SU-DHL-6 (cell line): ENCODE measurements around the gene CR1L.

Experiments used
- EZH2phosphoT487 ChIP-seq: fragments of 200-600 bp; sonication (generic), shearing (Covaris generic); conservative IDR thresholded peaks from 2 replicates; pipeline ENCODE4 v1.6.1; 2018; ENCODE audit warnings: mild to moderate bottlenecking, antibody characterized with exemption, low read length, moderate library complexity, mixed read lengths
- TF ChIP-seq, protein P1 (sequence below): fragments of 200-600 bp; sonication (generic); IDR thresholded peaks from one replicate; pipeline ENCODE4 v1.5.1; 2017; ENCODE audit warnings: antibody characterized with exemption, mild to moderate bottlenecking, low read length, moderate library complexity; ENCODE audit not compliant: insufficient read depth, poor library complexity, severe bottlenecking

DNA sequence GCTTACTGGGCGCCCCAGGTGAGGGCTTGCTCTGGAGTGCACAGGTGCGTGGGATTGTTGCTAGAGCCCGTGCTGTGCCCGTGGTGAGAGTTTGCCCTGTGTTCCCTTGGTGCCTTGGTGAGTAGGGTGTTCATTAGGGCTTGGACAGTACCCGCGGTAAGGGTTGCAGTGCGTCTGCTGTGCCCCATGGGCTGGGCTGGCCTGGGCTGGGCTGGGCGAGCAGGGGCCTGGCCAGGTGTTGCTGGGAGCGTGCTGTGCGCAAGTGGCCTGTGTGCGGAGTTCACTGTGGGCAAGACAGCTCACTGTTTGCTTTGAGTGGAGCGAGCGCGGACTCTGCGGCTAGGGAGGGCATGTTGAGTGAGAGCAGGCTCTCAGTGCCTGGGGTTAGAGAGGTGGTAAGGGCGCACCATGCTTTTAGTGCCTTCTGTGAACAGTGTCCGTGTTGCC is 725 bp downstream of the CR1L start:
- TF ChIP-seq, protein P1, sequence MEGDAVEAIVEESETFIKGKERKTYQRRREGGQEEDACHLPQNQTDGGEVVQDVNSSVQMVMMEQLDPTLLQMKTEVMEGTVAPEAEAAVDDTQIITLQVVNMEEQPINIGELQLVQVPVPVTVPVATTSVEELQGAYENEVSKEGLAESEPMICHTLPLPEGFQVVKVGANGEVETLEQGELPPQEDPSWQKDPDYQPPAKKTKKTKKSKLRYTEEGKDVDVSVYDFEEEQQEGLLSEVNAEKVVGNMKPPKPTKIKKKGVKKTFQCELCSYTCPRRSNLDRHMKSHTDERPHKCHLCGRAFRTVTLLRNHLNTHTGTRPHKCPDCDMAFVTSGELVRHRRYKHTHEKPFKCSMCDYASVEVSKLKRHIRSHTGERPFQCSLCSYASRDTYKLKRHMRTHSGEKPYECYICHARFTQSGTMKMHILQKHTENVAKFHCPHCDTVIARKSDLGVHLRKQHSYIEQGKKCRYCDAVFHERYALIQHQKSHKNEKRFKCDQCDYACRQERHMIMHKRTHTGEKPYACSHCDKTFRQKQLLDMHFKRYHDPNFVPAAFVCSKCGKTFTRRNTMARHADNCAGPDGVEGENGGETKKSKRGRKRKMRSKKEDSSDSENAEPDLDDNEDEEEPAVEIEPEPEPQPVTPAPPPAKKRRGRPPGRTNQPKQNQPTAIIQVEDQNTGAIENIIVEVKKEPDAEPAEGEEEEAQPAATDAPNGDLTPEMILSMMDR: no peak
- no peak for TF ChIP-seq EZH2phosphoT487
